HG02678 (cell line): ENCODE data around the gene MTERF4.

Experiments used
- ATAC-seq: cut with Tn5 transposase; IDR thresholded peaks from one replicate; pipeline ENCODE4 v1.9.1; 2021; ENCODE audit warnings: mild to moderate bottlenecking, moderate library complexity; ENCODE audit not compliant: unreplicated experiment

The MTERF4 gene, protein sequence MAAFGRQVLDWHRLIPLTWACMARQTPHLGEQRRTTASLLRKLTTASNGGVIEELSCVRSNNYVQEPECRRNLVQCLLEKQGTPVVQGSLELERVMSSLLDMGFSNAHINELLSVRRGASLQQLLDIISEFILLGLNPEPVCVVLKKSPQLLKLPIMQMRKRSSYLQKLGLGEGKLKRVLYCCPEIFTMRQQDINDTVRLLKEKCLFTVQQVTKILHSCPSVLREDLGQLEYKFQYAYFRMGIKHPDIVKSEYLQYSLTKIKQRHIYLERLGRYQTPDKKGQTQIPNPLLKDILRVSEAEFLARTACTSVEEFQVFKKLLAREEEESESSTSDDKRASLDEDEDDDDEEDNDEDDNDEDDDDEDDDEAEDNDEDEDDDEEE

DNA sequence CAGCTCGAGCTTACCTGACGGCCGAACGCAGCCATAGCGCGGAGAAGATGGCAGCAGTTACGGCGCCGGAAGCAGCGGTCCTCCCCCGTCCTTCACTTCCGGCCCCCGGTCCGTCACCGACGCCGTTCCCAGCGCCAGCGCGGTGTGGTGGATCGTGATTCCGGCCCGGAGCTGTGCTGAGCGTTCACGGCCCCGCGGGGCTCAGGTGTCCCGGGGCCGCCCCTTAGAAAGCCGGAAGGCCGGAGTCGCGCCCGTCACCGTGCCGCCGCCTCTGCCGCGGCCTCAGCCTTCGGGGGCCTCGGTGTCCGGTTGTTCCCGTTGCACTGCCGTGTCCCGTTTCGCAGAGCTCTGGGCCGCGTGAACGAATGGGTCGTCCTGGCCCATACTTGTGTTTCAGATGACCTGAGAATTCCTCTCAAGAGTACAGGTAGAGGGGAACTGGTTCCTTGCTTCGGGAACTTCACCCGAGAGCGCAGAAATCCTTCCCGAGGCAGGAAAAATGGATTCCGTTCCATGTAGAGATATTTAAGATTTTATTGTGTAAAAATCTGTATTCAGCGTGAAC is at the start of gene MTERF4:
TSS of gene MTERF4 (minus strand) at position 49 of the 565 bp plus-strand sequence. CDS start at position 35, 14 bp downstream.
- ATAC-seq = peak; percentile 94

- no peak for ATAC-seq
These were observed 48.8 kb upstream of the MTERF4 start for GRCh38 chr2:241150660-241151530.

GRCh38 chr2:241149925-241150659 is 48.0 kb upstream of the MTERF4 start, which contains the start of gene PPP1R7:
Gene PPP1R7 (plus strand): TSS chr2:241150467. CDS start chr2:241150496, 29 bp downstream.
- ATAC-seq = peak; percentile 78

GRCh38 chr2:241149675-241149924 is 47.5 kb upstream of the MTERF4 start:
- ATAC-seq = no peak

DNA sequence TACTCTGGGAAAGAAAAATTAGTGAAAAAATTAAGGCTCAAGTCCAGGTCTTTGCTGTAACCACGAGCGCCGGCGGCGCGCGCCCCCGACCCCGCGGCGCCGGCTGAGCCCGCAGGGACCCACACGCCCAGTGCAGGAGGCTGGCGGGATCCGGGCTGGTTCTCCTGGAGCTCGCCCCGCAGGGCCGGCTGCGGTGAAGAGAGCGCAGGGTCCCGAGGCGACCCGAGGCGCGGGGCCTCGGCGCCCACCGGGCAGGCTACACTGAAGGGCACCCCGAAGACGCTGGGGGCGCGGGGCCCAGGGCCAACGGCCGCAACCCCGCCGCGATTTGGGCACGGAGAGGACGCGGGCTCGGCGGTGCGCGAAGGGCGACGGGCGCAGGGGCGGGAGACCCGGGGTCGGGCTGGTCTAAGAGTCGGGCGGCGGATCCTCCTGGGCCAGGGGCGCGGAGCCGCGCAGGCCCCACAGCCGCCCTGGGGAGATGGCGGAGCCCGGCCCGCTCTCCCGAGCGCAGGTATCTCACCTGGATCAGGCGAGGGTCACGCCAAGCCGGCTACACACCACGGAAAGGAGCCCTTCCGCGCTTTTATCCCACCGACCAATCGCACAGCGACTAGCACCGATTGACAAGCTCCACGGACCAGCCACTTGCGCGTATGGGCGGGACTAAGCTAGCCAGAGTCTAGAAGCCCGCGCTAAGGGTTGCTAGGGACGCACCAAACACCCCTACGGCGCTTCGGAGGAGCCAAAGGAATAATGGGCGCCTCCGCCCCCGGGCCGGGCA is 47.0 kb upstream of the MTERF4 start, which contains the start of gene PASK:
TSS of gene PASK (minus strand) at position 582 of the 784 bp plus-strand sequence. CDS start 6,440 bp downstream, outside the sequence.
- ATAC-seq = peak; percentile 77

DNA sequence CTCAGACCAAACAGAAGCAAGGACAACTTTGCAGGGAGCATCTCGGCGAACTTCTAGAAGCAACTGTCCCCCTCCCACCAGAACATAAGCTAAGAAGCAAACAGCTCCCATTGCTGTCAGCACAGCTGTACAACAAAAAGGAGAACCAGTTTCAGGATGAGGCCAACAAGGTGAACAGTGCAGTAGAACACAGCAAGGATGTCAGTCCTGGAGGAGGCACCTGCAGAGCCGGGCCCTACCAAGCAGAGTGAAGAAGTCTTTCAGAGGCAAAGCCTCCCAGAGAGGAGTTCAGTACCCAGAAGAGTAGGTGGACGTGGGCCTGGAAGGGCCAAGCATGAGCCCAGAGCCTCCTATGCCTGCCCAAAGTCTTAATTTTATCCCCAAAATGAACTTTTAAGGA is 46.2 kb upstream of the MTERF4 start:
- no peak for ATAC-seq

GRCh38 chr2:241147336-241147735 is 45.2 kb upstream of the MTERF4 start:
- no peak for ATAC-seq

GRCh38 chr2:241146286-241146685 is 44.2 kb upstream of the MTERF4 start:
- ATAC-seq = no peak

DNA sequence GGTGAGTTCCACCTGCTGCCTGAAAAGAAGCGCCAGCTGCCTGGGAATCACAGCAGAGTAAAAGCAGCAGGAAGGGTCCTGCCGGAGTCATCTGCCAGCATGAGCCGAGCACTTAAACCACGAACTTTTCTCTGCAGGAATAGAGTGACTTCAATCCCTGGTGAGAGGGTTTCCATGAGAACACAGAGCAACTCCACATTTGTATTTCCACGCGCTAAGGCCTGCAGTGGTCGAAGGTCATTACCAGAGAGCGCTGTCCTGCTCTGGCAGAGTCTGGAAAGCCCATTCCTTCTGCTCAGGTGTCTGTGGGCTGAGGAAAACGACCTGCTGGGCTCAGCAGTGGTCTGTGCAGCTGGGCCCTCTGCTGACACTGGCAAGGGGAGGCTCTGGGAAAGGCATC is 40.5 kb upstream of the MTERF4 start:
- no peak for ATAC-seq

DNA sequence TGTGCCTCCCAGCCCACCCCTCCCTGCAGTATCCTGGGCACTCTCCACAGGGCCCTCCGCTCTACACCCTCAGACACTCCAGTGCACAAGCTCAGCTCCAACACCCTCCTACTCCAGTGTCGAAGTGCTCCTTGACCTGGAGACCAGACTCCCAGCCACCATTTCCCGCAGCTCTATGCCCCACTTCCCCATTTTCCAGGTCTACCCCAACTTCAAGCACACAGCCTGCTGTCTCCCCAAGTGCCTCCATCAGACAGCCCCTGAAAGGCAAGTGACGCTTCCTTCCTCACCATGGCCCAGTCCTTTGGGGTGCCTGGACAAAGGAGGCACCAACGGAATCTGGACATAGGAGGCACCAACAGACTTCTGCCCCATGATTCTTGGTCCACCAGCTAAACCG is 40.0 kb upstream of the MTERF4 start:
- ATAC-seq = no peak

GRCh38 chr2:241141214-241141770 is 39.2 kb upstream of the MTERF4 start:
- ATAC-seq = no peak

- ATAC-seq = no peak
These were observed 38.4 kb upstream of the MTERF4 start for GRCh38 chr2:241140445-241140840.

GRCh38 chr2:241139531-241140444 is 37.7 kb upstream of the MTERF4 start:
- no peak for ATAC-seq

- ATAC-seq = no peak
These were observed 36.4 kb upstream of the MTERF4 start for GRCh38 chr2:241138471-241138870.

DNA sequence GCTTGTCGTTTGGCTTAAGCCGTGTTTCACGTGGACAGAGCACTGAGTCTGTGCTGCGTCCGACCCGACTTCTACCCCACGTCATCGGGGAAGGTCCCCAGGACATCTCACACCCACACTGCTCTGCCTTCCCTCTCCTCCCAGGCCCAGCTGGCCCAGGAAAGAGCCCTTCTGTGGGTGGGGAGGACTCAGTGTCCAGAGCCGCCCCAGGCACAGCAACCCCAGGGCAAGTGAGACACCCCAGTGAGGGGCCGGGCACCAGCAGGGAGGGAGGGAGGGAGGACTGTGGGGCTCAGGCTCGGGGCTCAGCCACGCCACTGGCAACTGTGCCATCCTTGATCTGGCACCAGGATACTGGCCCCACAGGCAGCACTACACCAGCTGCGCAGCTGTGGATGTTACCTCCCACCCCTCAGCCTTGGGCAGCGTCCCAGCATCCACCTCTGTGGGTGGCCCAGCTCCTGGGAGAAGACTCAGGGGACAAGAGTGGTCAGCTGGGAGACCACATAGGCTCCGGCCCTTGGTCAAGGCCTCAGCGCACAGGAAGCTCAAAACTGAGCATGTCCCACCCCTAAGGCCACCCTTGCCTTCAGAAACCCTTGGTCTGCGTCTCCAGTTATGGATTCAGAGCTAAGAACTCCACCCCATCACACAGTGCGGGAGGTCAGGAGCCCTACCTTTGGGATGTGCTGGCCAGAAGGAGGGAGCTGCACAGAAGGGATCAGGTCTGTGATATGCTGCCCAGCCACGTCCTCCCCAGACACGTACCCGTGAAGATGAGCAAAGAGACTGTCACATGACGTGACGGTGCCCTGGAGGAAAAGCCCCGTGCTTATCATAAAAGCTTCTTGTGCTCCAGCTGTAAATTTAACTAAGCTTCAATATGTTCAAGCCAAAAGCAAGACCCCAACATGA is 35.4 kb upstream of the MTERF4 start:
- no peak for ATAC-seq

DNA sequence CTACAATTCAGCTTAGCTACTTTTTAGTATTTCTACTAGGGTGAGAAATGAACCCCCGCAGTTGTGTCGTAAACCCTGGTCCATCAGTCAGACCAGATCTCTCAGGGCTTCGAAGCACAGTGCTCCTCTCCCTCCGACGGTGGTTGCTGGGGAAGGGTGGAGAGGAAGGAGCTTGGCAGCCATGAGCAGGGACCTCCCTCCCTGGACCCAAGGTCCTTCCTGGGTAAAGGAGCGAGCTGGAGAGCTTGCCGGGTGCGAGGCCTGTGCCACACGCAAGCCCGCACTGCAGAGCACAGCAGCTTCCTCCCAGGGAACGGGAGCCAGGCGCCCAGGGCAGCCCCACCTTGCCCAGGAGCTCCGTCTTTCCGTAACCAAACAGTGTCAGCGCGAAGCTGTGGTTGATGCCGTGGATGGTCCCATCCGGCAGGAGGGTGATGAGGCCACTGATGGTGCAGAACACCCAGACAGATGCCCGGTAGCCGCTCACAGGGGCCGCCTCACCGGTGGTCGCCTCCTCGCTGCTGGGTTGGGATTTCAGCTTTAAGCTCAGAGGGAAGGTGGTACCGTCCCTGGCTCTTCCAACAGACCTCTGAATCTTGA is 34.7 kb upstream of the MTERF4 start:
- no peak for ATAC-seq

DNA sequence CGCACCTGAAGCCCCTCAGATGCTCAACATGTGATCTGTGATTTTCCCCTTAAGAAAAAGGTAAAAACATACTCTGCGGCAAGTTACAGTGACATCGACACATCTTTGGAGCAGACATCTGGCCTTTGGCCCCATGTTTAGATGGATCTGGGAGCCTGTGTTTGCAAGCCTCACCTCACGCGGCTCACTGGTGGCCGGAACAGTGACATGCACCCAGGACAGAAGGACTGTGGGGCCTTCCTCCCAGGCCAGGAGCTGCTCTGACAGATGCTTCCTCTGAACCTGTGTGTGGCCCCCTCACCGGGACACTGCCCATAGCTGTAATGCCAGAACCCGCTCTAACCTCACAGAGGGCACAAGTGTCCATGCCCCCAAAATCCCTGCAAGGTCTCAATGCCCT is 34.1 kb upstream of the MTERF4 start:
- no peak for ATAC-seq
